A549 (cell line): ENCODE data around the gene PHF21A.

Source experiments
- CTCF ChIP-seq: fragments of >200 bp; sonication (Bioruptor Twin); formaldehyde crosslinking; IDR thresholded peaks from 3 replicates; pipeline ENCODE4 v1.5.1; 2016
- EP300 ChIP-seq, 2 experiments: fragments of >200 bp; sonication (Bioruptor Twin); formaldehyde crosslinking; IDR thresholded peaks; 2 replicates in 1 of 2; 3 replicates in 1 of 2; pipeline ENCODE4 v1.6.1; 2016 to 2017
- ESRRA ChIP-seq: fragments of 150-350 bp; IDR thresholded peaks from 2 replicates; pipeline ENCODE4 v1.6.1; 2014; ENCODE audit warnings: mild to moderate bottlenecking, low read length, borderline replicate concordance
- RAD21 ChIP-seq, 2 experiments: fragments of >200 bp in 1 of 2; sonication (Bioruptor Twin) in 1 of 2; formaldehyde crosslinking in 1 of 2; IDR thresholded peaks in 1 of 2; conservative IDR thresholded peaks in 1 of 2; 2 replicates in 1 of 2; 3 replicates in 1 of 2; pipeline ENCODE4 v1.6.1; 2012 to 2018; ENCODE audit warnings: inconsistent platforms in 1 of 2
- SMC3 ChIP-seq: fragments of >200 bp; sonication (Bioruptor Twin); formaldehyde crosslinking; IDR thresholded peaks from 3 replicates; pipeline ENCODE4 v1.6.1; 2018; ENCODE audit warnings: inconsistent platforms

GRCh38 chr11:45935349-45936064 lies 185.7 kb downstream of the PHF21A start:
- TF ChIP-seq CTCF (no peak), RAD21 (conservative IDR thresholded peaks at IDR 0.05 in 1 of 2, IDR thresholded peaks at IDR 0.05 in 1 of 2) (no peak), ESRRA (no peak), EP300 (IDR thresholded peaks at IDR 0.05) (no peak), SMC3 (no peak)
